B cell (primary cell): ENCODE measurements around the gene PITPNB.

Source experiments
- CTCF ChIP-seq: fragments of 200-600 bp; IDR thresholded peaks from one replicate; pipeline ENCODE4 v1.8.0; 2022; ENCODE audit warnings: antibody characterized with exemption, mild to moderate bottlenecking
- EZH2 ChIP-seq: IDR thresholded peaks from 2 replicates; pipeline ENCODE4 v1.6.1; 2012; ENCODE audit warnings: borderline replicate concordance, low read depth, mild to moderate bottlenecking, moderate library complexity, low read length; ENCODE audit not compliant: insufficient read depth, poor library complexity, severe bottlenecking

GRCh38 chr22:27905653-27906052, 13.4 kb downstream of the PITPNB start:
- TF ChIP-seq CTCF, result no peak
- no peak for TF ChIP-seq EZH2
